Keratinocyte (primary cell): ENCODE data around the gene SERINC1. TPM values are rescaled to one million over a fixed set of nuclear protein-coding genes. Genes with fewer than 3 reads are reported as not detected.

Source experiments
- DNase-seq: peaks from one replicate; pipeline ENCODE4 v3.0.0-alpha.2; 2011; ENCODE audit warnings: low read depth, missing footprints, low spot score
- FAIRE-seq: peaks from 2 replicates; lab custom pipeline; 2011; peaks lifted over from hg19 to GRCh38; lab: Jason Lieb, UNC
- H2AFZ ChIP-seq: 2 replicates; pipeline ENCODE4 v1.6.0; 2012; ENCODE audit warnings: low read length, control low read depth, inconsistent platforms; ENCODE audit not compliant: control insufficient read depth
- H3K27ac ChIP-seq: 2 replicates; pipeline ENCODE4 v1.5.1; 2011; ENCODE audit warnings: low read length; ENCODE audit not compliant: control insufficient read depth, insufficient read depth
- H3K27me3 ChIP-seq: 3 replicates; pipeline ENCODE4 v1.6.0; 2011; ENCODE audit warnings: low read length; ENCODE audit not compliant: control insufficient read depth, insufficient read depth; ENCODE audit errors: extremely low read depth
- H3K36me3 ChIP-seq, 2 experiments: 2 replicates in 1 of 2; 3 replicates in 1 of 2; pipeline ENCODE4 v1.5.1; 2011; ENCODE audit warnings: low read length in 2 of 2, mild to moderate bottlenecking in 1 of 2; ENCODE audit not compliant: control insufficient read depth in 2 of 2, insufficient read depth in 2 of 2; ENCODE audit errors: extremely low read depth in 1 of 2
- H3K4me1 ChIP-seq: 3 replicates; pipeline ENCODE4 v1.5.1; 2011; ENCODE audit warnings: low read length; ENCODE audit not compliant: control insufficient read depth, insufficient read depth; ENCODE audit errors: extremely low read depth
- H3K4me2 ChIP-seq: 3 replicates; pipeline ENCODE4 v1.6.0; 2011; ENCODE audit warnings: low read depth, low read length; ENCODE audit not compliant: control insufficient read depth, insufficient read depth; ENCODE audit errors: extremely low read depth
- H3K4me3 ChIP-seq, 3 experiments: fragments of 200-600 bp in 1 of 3; sonication (generic) in 1 of 3; 2 replicates in 2 of 3; 3 replicates in 1 of 3; pipeline ENCODE4 v1.5.1; 2011 to 2016; ENCODE audit warnings: low read length in 3 of 3, mild to moderate bottlenecking in 3 of 3, control low read depth in 2 of 3, inconsistent platforms in 1 of 3, low read depth in 1 of 3, mixed read lengths in 1 of 3, mixed run types in 1 of 3, moderate library complexity in 1 of 3; ENCODE audit not compliant: control insufficient read depth in 2 of 3, insufficient read depth in 2 of 3; ENCODE audit errors: extremely low read depth in 1 of 3
- H3K79me2 ChIP-seq: 2 replicates; pipeline ENCODE4 v1.6.0; 2012; ENCODE audit warnings: low read length; ENCODE audit not compliant: control insufficient read depth, insufficient read depth
- H3K9ac ChIP-seq: 3 replicates; pipeline ENCODE4 v1.6.0; 2011; ENCODE audit warnings: low read length; ENCODE audit not compliant: control insufficient read depth, insufficient read depth; ENCODE audit errors: extremely low read depth
- H3K9me1 ChIP-seq: 3 replicates; pipeline ENCODE4 v1.6.0; 2011; ENCODE audit warnings: low read length; ENCODE audit not compliant: control insufficient read depth, insufficient read depth; ENCODE audit errors: extremely low read depth
- H3K9me3 ChIP-seq: 2 replicates; pipeline ENCODE4 v1.5.1; 2012; ENCODE audit warnings: low read depth, low read length; ENCODE audit not compliant: control insufficient read depth
- H4K20me1 ChIP-seq: 3 replicates; pipeline ENCODE4 v1.6.0; 2011; ENCODE audit warnings: low read length; ENCODE audit not compliant: control insufficient read depth, insufficient read depth; ENCODE audit errors: extremely low read depth
- EZH2 ChIP-seq: IDR thresholded peaks from one replicate; pipeline ENCODE4 v1.6.1; 2012; ENCODE audit warnings: inconsistent platforms, mild to moderate bottlenecking, low read length, moderate library complexity
- dilution Hi-C: fragments of 300-500 bp; cut with MboI; formaldehyde crosslinking; loops from one replicate; pipeline ENCODE4 v1.7.0; 2020; ENCODE audit warnings: low sequenced_read_pairs; ENCODE audit not compliant: extremely low pct_ligation_motif_present
- polyA plus RNA-seq, 5 experiments: library from polyadenylated mRNA; depleted of rRNA in 3 of 5; stranded (reverse) in 3 of 5; stranded (forward) in 1 of 5; unstranded in 1 of 5; fragments of >200 nt; gene quantifications; 1 replicate in 1 of 5; 2 replicates in 3 of 5; 3 replicates in 1 of 5; pipeline versions ENCODE4 v1.2.1 to v1.2.3, GENCODE V29; 2011 to 2012; ENCODE audit warnings: missing spikeins in 2 of 5, low read depth in 1 of 5, low replicate concordance in 1 of 5
- TF ChIP-seq, protein P1 (sequence below), 3 experiments: IDR thresholded peaks in 1 of 3; conservative IDR thresholded peaks in 1 of 3; optimal IDR thresholded peaks in 1 of 3; 2 replicates in 2 of 3; 3 replicates in 1 of 3; pipeline versions ENCODE3 to v1.5.1; 2011; ENCODE audit warnings: low read length in 3 of 3, mild to moderate bottlenecking in 3 of 3, moderate library complexity in 2 of 3, control low read depth in 1 of 3, inconsistent platforms in 1 of 3; ENCODE audit not compliant: insufficient read depth in 2 of 3; ENCODE audit errors: extremely low read depth in 1 of 3

SERINC1 gene
- polyA plus RNA-seq, 1 donor (not counting 4 experiments of a cell fraction or from before 2014, with no cell fraction given): 116 TPM

- Histone ChIP-seq H3K36me3 (no peaks in the 10 kb centered on the region), H3K9me1 (no peaks in the 10 kb centered on the region), H3K4me3 (no peak overlapping the region), H3K27me3 (no peaks in the 10 kb centered on the region), H3K9ac (no peak overlapping the region), H3K4me2 (no peak overlapping the region), H3K9me3 (no peaks in the 10 kb centered on the region), H4K20me1 (no peaks in the 10 kb centered on the region), H3K27ac (no peak overlapping the region), H3K79me2 (no peaks in the 10 kb centered on the region), H3K4me1 (no peaks in the 10 kb centered on the region), H2AFZ (no peak overlapping the region)
- FAIRE-seq (no peak), DNase-seq (no peak)
- TF ChIP-seq, protein P1, sequence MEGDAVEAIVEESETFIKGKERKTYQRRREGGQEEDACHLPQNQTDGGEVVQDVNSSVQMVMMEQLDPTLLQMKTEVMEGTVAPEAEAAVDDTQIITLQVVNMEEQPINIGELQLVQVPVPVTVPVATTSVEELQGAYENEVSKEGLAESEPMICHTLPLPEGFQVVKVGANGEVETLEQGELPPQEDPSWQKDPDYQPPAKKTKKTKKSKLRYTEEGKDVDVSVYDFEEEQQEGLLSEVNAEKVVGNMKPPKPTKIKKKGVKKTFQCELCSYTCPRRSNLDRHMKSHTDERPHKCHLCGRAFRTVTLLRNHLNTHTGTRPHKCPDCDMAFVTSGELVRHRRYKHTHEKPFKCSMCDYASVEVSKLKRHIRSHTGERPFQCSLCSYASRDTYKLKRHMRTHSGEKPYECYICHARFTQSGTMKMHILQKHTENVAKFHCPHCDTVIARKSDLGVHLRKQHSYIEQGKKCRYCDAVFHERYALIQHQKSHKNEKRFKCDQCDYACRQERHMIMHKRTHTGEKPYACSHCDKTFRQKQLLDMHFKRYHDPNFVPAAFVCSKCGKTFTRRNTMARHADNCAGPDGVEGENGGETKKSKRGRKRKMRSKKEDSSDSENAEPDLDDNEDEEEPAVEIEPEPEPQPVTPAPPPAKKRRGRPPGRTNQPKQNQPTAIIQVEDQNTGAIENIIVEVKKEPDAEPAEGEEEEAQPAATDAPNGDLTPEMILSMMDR (optimal IDR thresholded peaks at IDR 0.05 in 1 of 3, IDR thresholded peaks at IDR 0.05 in 1 of 3, conservative IDR thresholded peaks at IDR 0.05 in 1 of 3; ENCODE audit: extremely low read depth in 1 of 3, insufficient read depth in 2 of 3, low read length in 3 of 3): no peak
- no peak for TF ChIP-seq EZH2
- dilution Hi-C loops: no loop called here
Observed at GRCh38 chr6:122482750-122483080, 11.1 kb upstream of the SERINC1 start.

GRCh38 chr6:122476131-122476530 is 4.5 kb upstream of the SERINC1 start:
- no peaks in the 10 kb centered on the region for H3K36me3 ChIP-seq
- DNase-seq (no peak), FAIRE-seq (no peak)
- dilution Hi-C loops: no loop called here
- no peaks in the 10 kb centered on the region for H3K27me3 ChIP-seq
- H3K9me1 ChIP-seq: no peaks in the 10 kb centered on the region
- no peak overlapping the region for H3K27ac ChIP-seq
- peaks cover 12% of the 10 kb centered on the region for H3K79me2 ChIP-seq
- TF ChIP-seq, protein P1 (optimal IDR thresholded peaks at IDR 0.05 in 1 of 3, IDR thresholded peaks at IDR 0.05 in 1 of 3, conservative IDR thresholded peaks at IDR 0.05 in 1 of 3; ENCODE audit: extremely low read depth in 1 of 3, insufficient read depth in 2 of 3, low read length in 3 of 3): peak in 2 of 3 experiments; percentile 11 to 37
- TF ChIP-seq EZH2: no peak
- no peaks in the 10 kb centered on the region for H4K20me1 ChIP-seq
- H3K9me3 ChIP-seq: no peaks in the 10 kb centered on the region
- no peak overlapping the region for H3K4me3 ChIP-seq
- H3K9ac ChIP-seq: no peak overlapping the region
- no peak overlapping the region for H2AFZ ChIP-seq
- H3K4me1 ChIP-seq: no peaks in the 10 kb centered on the region
- no peak overlapping the region for H3K4me2 ChIP-seq
